GM15510 (cell line): ENCODE data around the gene KDM5C.

Experiments
- POLR2A ChIP-seq: IDR thresholded peaks from 3 replicates; pipeline ENCODE4 v1.6.1; 2011; ENCODE audit warnings: borderline replicate concordance; ENCODE audit not compliant: insufficient read length; ENCODE audit errors: extremely low read depth

KDM5C gene

DNA sequence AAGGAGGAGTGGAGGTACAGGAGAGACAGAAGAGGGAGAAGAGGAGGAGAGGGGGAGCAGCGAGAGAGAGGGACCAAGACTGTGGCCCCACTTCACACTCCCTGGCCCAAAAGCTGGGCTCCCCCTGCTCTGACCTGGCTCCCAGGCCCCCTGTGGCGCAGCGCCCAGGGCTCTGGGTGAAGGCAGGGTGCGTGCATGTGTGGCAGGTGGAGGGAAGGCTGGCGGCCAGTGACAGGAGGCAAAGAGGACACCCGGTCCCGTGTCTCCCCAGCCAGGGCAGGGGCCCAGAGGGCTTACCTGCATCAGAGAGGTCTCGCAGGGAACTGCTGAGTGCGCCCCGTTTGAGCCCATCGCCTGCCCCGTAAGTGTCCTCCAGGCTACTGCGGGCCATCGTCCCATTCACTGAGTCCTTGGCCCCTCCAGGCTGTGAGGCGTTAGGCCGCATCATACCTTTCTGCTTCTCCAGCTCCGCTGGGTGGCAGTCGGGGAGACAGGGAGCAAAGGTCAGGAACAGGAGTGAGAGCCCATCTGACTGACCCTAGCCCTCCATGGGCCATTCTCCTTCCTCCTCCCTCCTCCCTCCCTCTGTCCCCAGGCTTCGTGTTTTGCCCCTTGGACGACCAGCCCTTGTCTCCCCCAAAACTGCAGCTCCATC lies 11.1 kb upstream of the KDM5C start:
- no peak for TF ChIP-seq POLR2A

DNA sequence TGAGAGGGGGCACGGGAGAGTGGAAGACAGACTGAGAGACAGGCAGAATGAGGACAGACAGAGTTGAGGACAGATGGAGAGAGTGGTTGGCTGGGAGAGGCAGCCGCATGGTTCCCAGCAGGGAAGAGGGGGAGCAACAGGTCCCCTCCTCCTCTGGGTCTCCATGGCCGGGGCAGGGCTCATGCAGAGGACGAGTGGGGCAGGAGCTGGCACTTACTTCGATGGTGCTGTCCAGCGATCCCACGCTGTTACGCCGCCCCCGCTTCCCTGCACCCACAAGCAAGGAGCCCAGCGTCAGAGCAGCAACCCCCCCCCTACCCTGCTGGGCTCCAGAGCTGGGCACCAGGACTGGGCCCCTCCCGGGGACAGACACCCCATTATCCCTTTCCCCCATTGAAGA lies 10.6 kb upstream of the KDM5C start:
- TF ChIP-seq POLR2A: no peak

GRCh38 chrX:53234484-53234883 lies 9.5 kb upstream of the KDM5C start:
- TF ChIP-seq POLR2A: no peak

GRCh38 chrX:53233536-53233935 lies 8.5 kb upstream of the KDM5C start:
- TF ChIP-seq POLR2A: no peak

DNA sequence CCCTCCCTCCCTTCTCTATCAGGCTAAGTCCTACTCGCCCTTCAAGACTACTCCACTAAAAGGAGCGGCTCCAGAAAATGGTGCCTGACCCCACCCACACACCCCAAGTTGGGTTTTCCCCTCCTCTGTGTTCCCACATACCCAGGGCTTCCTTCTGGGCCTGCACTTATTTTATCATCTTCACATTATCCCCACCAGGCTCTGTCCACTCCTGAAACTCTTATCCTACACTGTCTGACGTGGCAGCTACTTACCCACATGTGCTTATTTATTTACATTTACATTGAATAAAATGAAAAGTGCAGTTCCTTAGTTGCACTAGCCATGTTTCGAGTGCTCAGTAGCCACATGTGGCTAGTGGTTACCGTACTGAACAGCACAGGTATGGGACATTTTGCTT lies 5.1 kb upstream of the KDM5C start:
- TF ChIP-seq POLR2A: no peak

DNA sequence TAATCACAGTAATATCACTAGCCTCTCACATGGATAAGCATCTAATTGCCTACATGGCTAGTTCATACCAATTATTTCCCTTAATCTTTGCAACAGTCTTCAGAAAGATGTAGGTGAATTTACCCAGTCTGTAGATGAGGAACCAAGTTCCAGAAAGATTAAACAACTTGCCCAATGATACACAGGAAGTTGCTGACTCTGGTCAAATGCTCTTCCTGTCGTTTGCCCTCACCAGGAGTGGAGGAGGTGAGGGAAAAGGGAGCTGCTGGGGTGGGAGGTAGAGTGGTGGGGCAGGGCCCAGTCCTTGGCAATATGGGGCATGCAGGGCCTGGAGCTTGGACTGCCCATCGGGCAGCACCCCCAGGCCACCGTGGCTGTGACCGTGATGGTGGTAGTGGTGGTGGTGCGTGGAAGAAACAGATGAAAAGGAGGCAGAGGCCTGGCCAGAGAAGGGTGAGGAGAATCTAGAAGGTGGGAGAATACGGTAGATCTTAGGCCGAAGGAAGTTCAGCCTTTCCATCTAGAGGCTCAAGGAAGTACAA lies 2.3 kb upstream of the KDM5C start:
- no peak for TF ChIP-seq POLR2A

DNA sequence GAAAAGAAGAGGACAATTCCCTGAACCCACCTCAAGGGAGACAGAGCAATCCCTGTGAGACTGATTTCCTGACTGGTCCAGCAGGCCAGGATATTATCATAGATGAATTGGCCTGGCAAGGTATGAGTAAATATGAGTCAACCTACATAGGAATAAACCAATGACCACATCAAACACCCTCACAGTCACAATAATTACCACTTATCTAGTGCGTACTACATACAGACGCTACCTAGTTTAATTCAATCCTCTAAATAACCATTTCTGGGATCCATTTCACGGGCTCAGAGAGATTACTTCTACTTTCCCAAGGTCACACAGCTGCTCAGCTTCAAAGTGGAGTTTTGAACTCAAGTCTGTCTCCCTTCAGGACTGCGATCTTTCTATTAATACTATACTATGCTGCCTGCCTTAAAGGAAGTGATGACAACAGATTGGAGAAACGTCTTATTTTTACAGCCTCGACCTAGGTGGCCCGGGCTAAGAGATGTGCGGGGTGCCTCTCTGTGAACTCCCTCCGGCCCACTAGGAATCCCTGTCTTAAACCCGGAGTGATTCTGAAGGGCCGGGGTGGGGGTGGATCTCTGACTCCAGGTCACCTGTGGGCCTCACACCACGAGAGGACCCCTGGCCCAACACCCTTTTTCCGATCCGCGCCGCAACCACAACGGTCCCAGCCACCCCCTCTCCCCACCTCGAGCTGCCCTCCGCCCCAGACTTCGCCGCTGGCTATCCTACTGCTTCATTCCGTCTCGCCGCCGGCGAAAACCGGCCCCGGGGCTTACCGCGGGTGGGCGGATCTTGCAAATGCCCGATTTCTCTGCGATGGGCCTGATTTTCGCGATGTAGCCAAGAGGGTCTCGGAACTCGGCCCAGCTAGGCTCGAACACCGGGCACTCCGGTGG lies 800 bp downstream of the KDM5C start:
- TF ChIP-seq POLR2A: no peak

GRCh38 chrX:53223068-53223693 lies 1.8 kb downstream of the KDM5C start:
- TF ChIP-seq POLR2A: no peak

GRCh38 chrX:53211391-53211978 lies 13.5 kb downstream of the KDM5C start:
- TF ChIP-seq POLR2A: no peak

- TF ChIP-seq POLR2A: no peak
Observed at GRCh38 chrX:53196678-53197077, 28.3 kb downstream of the KDM5C start.

DNA sequence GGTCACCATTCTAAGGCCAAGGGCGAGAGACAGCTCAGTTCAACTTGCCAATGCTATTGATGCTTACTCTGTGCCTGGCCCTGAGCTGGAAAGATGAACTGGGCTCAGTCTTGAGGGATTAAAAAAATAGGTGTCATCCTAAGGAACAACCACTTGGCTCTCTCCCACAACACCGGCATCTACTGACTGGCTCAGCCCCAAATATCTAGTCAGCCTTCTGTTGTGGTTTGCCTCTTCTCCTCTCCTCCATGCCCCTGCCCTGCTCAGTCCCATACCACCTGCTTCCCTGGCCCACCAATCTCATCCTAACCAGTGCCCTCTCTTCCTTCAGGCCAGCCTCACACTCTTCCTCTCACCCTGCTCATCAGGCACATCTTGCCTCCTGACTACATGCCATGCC lies 29.6 kb downstream of the KDM5C start:
- TF ChIP-seq POLR2A: no peak

GRCh38 chrX:53194308-53194707 lies 30.7 kb downstream of the KDM5C start:
- peak; percentile 18 for TF ChIP-seq POLR2A

DNA sequence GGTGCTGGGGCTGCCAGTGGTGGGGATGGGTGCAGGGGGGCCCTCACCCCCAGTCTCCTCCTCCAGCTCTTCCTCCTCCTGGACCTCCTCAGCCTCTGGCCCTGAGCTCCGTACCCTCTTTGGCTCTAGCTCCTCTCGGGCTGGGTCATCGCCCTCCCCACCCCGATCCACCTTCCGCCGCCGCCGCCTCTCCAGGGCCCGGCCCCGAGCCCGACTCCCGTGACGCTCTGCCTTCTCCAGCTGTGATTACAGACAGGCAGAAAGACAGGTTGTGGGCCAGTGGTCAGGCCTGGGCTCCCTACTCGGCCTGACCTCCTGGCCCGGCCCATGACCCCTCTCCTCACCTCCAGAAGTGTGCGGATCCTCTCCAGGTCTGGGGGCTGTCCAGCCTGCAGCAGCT lies 31.9 kb downstream of the KDM5C start:
- no peak for TF ChIP-seq POLR2A

DNA sequence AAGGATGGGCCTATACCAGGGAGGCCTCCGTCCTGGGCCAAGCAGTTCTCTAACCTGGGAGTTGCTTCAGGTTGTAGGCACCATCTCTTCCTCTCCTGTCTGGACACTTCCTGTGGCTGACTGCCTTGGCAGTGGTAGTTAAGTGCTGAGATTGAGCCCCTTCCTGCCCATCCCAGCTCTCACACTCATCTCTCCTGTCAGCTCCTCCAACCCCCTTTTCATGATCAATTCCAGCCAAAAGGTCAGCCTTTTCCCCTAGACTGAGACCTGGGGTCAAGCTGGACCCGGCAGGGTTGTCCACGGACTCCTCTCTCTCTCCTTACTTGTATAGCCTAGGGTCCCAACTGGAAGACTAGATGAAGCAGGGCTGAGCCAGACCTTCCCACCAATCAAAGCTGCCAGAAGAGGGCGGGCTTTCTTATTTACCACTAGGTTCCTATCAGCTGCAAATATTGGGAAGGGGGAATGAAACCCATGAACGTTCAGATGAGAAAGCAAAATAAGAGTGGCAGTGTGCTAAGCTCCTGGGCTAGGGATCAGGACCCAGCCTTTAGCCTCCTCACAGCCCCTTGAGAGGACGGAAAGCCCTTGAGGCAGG lies 34.5 kb downstream of the KDM5C start:
- TF ChIP-seq POLR2A: peak; percentile 15

DNA sequence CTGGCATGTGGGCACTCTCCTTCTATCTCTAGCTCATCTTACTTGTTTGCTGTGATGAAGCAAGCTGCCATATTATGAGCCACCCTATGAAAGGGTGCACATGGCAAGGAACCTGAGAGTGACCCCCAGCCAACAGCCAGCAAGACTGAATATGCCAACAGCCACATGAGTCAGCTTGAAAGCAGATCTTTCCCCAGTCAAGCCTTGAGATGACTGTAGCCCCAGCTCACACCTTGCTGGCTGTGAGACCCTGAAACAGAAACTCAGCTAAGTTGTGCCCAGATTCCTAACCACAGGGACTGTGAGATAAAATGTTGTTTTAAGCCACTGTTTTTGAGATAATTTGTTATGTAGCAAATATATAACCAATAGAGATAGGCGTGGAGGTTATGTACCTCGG lies 36.2 kb downstream of the KDM5C start:
- no peak for TF ChIP-seq POLR2A

GRCh38 chrX:53186351-53186750 lies 38.7 kb downstream of the KDM5C start:
- no peak for TF ChIP-seq POLR2A

- no peak for TF ChIP-seq POLR2A
Observed at GRCh38 chrX:53184836-53185235, 40.2 kb downstream of the KDM5C start.
